Karpas-422 (cell line): ENCODE data around the gene SLC16A3. TPM values are rescaled to one million over a fixed set of nuclear protein-coding genes. Genes with fewer than 3 reads are reported as not detected.

Experiments
- DNase-seq: peaks from one replicate; pipeline ENCODE4 v3.0.0-alpha.2; 2015
- H2AFZ ChIP-seq: fragments of 200-600 bp; sonication (generic); 2 replicates; pipeline ENCODE4 v1.6.1; 2014; ENCODE audit warnings: antibody characterized with exemption, low read length, mixed read lengths
- H3K27ac ChIP-seq: fragments of 200-600 bp; sonication (generic); 2 replicates; pipeline ENCODE4 v1.5.1; 2014; ENCODE audit warnings: mild to moderate bottlenecking, low read length, moderate library complexity
- H3K27me3 ChIP-seq: fragments of 200-600 bp; sonication (generic); 2 replicates; pipeline ENCODE4 v1.6.1; 2014; ENCODE audit warnings: low read length, mixed read lengths
- H3K36me3 ChIP-seq: fragments of 200-600 bp; sonication (generic); 2 replicates; pipeline ENCODE4 v1.6.1; 2014; ENCODE audit warnings: low read length, mixed read lengths; ENCODE audit not compliant: insufficient read depth
- H3K4me1 ChIP-seq: fragments of 200-600 bp; sonication (generic); 2 replicates; pipeline ENCODE4 v1.6.1; 2014; ENCODE audit warnings: mild to moderate bottlenecking, low read length, mixed read lengths
- H3K4me2 ChIP-seq: fragments of 200-600 bp; sonication (generic); 2 replicates; pipeline ENCODE4 v1.6.1; 2014; ENCODE audit warnings: low read length, low read depth, mild to moderate bottlenecking; ENCODE audit not compliant: poor library complexity, severe bottlenecking
- H3K4me3 ChIP-seq: fragments of 200-600 bp; sonication (generic); 2 replicates; pipeline ENCODE4 v1.5.1; 2014; ENCODE audit warnings: mild to moderate bottlenecking, antibody characterized with exemption, low read length, mixed read lengths
- H3K79me2 ChIP-seq: fragments of 200-600 bp; sonication (generic); 2 replicates; pipeline ENCODE4 v1.6.1; 2014; ENCODE audit warnings: mild to moderate bottlenecking, low read length, mixed read lengths
- H3K9ac ChIP-seq: fragments of 200-600 bp; sonication (generic); 2 replicates; pipeline ENCODE4 v1.6.0; 2014; ENCODE audit warnings: low read length
- H3K9me2 ChIP-seq: fragments of 200-600 bp; sonication (generic), shearing (Covaris generic); replicated peaks from 2 replicates; pipeline ENCODE4 v1.6.0; 2014; ENCODE audit warnings: mild to moderate bottlenecking, low read length, moderate library complexity; ENCODE audit not compliant: insufficient read depth
- H3K9me3 ChIP-seq: fragments of 300-700, 200-600 bp; sonication (generic); 2 replicates; pipeline ENCODE4 v1.6.1; 2014; ENCODE audit warnings: low read length, mixed read lengths
- H4K20me1 ChIP-seq: fragments of 200-600 bp; sonication (generic); 2 replicates; pipeline ENCODE4 v1.6.1; 2014; ENCODE audit warnings: mild to moderate bottlenecking, antibody characterized with exemption, low read length, low read depth; ENCODE audit not compliant: insufficient read depth
- total RNA-seq: library from RNA; depleted of rRNA; stranded (reverse); fragments of >200 nt; shearing (Covaris generic); gene quantifications from 2 replicates; pipeline ENCODE4 v1.2.3, GENCODE V29; 2014; ENCODE audit warnings: low replicate concordance

SLC16A3 gene
- total RNA-seq, 1 experiment from 2014 or later, result 0.67 TPM

- H3K9ac ChIP-seq, result no peak overlapping the region
- no peak overlapping the region for H3K27ac ChIP-seq
Observed at GRCh38 chr17:82217530-82218204, 11.2 kb upstream of the SLC16A3 start.

GRCh38 chr17:82218349-82219075 is 10.3 kb upstream of the SLC16A3 start:
- no peak overlapping the region for H3K4me2 ChIP-seq
- H3K4me3 ChIP-seq, result no peak overlapping the region
- no peaks in the 10 kb centered on the region for H4K20me1 ChIP-seq
- no peaks in the 10 kb centered on the region for H3K36me3 ChIP-seq
- H3K9me3 ChIP-seq, result no peaks in the 10 kb centered on the region
- no peak overlapping the region for H3K9ac ChIP-seq
- H3K27ac ChIP-seq, result no peak overlapping the region
- H3K79me2 ChIP-seq, result no peaks in the 10 kb centered on the region
- H3K9me2 ChIP-seq, result no peaks in the 10 kb centered on the region
- H3K27me3 ChIP-seq, result no peaks in the 10 kb centered on the region
- peaks cover 1% of the 10 kb centered on the region for H3K4me1 ChIP-seq
- H2AFZ ChIP-seq, result no peak overlapping the region
- no peak for DNase-seq

More at GRCh38 chr17:82217530-82218204, 11.2 kb upstream of the SLC16A3 start:
- Histone ChIP-seq H4K20me1 (no peaks in the 10 kb centered on the region), H3K36me3 (no peaks in the 10 kb centered on the region), H2AFZ (no peak overlapping the region), H3K9me2 (no peaks in the 10 kb centered on the region), H3K79me2 (no peaks in the 10 kb centered on the region), H3K9me3 (no peaks in the 10 kb centered on the region), H3K27me3 (no peaks in the 10 kb centered on the region), H3K4me3 (no peak overlapping the region), H3K4me1 (peaks cover 7% of the 10 kb centered on the region), H3K4me2 (no peak overlapping the region)
- no peak for DNase-seq

- no peaks in the 10 kb centered on the region for H3K9me2 ChIP-seq
- H4K20me1 ChIP-seq, result no peaks in the 10 kb centered on the region
- H3K4me1 ChIP-seq, result no peaks in the 10 kb centered on the region
- H2AFZ ChIP-seq, result no peak overlapping the region
- no peaks in the 10 kb centered on the region for H3K9me3 ChIP-seq
- H3K79me2 ChIP-seq, result no peaks in the 10 kb centered on the region
- H3K9ac ChIP-seq, result no peak overlapping the region
- no peak overlapping the region for H3K4me2 ChIP-seq
- DNase-seq, result no peak
- no peaks in the 10 kb centered on the region for H3K36me3 ChIP-seq
- H3K27ac ChIP-seq, result no peak overlapping the region
- no peaks in the 10 kb centered on the region for H3K27me3 ChIP-seq
- no peak overlapping the region for H3K4me3 ChIP-seq
Observed at GRCh38 chr17:82219083-82219482, 9.8 kb upstream of the SLC16A3 start.

GRCh38 chr17:82219753-82220709 is 8.8 kb upstream of the SLC16A3 start:
- Histone ChIP-seq H3K79me2 (no peaks in the 10 kb centered on the region), H3K4me1 (no peaks in the 10 kb centered on the region), H3K9ac (no peak overlapping the region)

GRCh38 chr17:82221341-82221902 is 7.4 kb upstream of the SLC16A3 start:
- Histone ChIP-seq H3K9me2 (no peaks in the 10 kb centered on the region), H3K36me3 (no peaks in the 10 kb centered on the region), H3K79me2 (no peaks in the 10 kb centered on the region), H3K27me3 (no peaks in the 10 kb centered on the region), H3K27ac (no peak overlapping the region), H3K4me3 (no peak overlapping the region), H2AFZ (no peak overlapping the region), H3K9me3 (no peaks in the 10 kb centered on the region), H4K20me1 (no peaks in the 10 kb centered on the region), H3K4me2 (no peak overlapping the region), H3K9ac (no peak overlapping the region), H3K4me1 (no peaks in the 10 kb centered on the region)
- DNase-seq, result no peak

More at GRCh38 chr17:82219753-82220709, 8.8 kb upstream of the SLC16A3 start:
- no peak for DNase-seq
- no peaks in the 10 kb centered on the region for H3K9me3 ChIP-seq
- no peaks in the 10 kb centered on the region for H3K9me2 ChIP-seq
- no peak overlapping the region for H3K27ac ChIP-seq
- H3K36me3 ChIP-seq, result no peaks in the 10 kb centered on the region
- no peaks in the 10 kb centered on the region for H3K27me3 ChIP-seq
- no peak overlapping the region for H3K4me3 ChIP-seq
- H3K4me2 ChIP-seq, result no peak overlapping the region
- H4K20me1 ChIP-seq, result no peaks in the 10 kb centered on the region
- no peak overlapping the region for H2AFZ ChIP-seq

- Histone ChIP-seq H4K20me1 (no peaks in the 10 kb centered on the region), H2AFZ (no peak overlapping the region), H3K27ac (no peak overlapping the region), H3K4me3 (no peak overlapping the region), H3K9ac (no peak overlapping the region), H3K4me1 (no peaks in the 10 kb centered on the region), H3K9me2 (no peaks in the 10 kb centered on the region), H3K4me2 (no peak overlapping the region), H3K27me3 (no peaks in the 10 kb centered on the region), H3K36me3 (no peaks in the 10 kb centered on the region), H3K9me3 (no peaks in the 10 kb centered on the region), H3K79me2 (no peaks in the 10 kb centered on the region)
- DNase-seq, result no peak
Observed at GRCh38 chr17:82222816-82223215, 6.0 kb upstream of the SLC16A3 start.

- Histone ChIP-seq H3K9ac (no peak overlapping the region), H3K4me3 (no peak overlapping the region), H3K9me3 (no peaks in the 10 kb centered on the region), H3K79me2 (no peaks in the 10 kb centered on the region), H3K27ac (no peak overlapping the region), H3K27me3 (no peaks in the 10 kb centered on the region), H3K9me2 (no peaks in the 10 kb centered on the region), H3K4me1 (peaks cover 7% of the 10 kb centered on the region), H3K36me3 (no peaks in the 10 kb centered on the region), H4K20me1 (no peaks in the 10 kb centered on the region), H2AFZ (no peak overlapping the region), H3K4me2 (no peak overlapping the region)
- DNase-seq, result no peak
Observed at GRCh38 chr17:82223517-82223916, 5.3 kb upstream of the SLC16A3 start.
